Activated T-helper 9 cell treated with anti-CD3 and anti-CD28 coated beads, Interleukin-2, amount 50 U/mL, for 16 hours (primary cell): Measurements from ENCODE around the gene UGT2A1.

Experiments
- DNase-seq: peaks from one replicate; pipeline ENCODE4 v3.0.0-alpha.2; 2020; ENCODE audit warnings: low read depth

UGT2A1 gene

GRCh38 chr4:69589884-69590283 is 63.2 kb downstream of the UGT2A1 start:
- DNase-seq: no peak

GRCh38 chr4:69584135-69584534 is 68.9 kb downstream of the UGT2A1 start:
- DNase-seq: no peak

GRCh38 chr4:69583543-69583942 is 69.5 kb downstream of the UGT2A1 start:
- DNase-seq: no peak

- DNase-seq: no peak
Measured at GRCh38 chr4:69577245-69577644, 75.8 kb downstream of the UGT2A1 start.

- DNase-seq: no peak
Measured at GRCh38 chr4:69576251-69576877, 76.7 kb downstream of the UGT2A1 start.

GRCh38 chr4:69568787-69569186 is 84.3 kb downstream of the UGT2A1 start:
- DNase-seq: no peak

- DNase-seq: no peak
Measured at GRCh38 chr4:69563424-69563823, 89.6 kb downstream of the UGT2A1 start.

GRCh38 chr4:69549651-69550050 is 103.4 kb downstream of the UGT2A1 start:
- DNase-seq: no peak

GRCh38 chr4:69546134-69546765 is 106.8 kb downstream of the UGT2A1 start:
- DNase-seq: no peak
